HuH-7 (cell line): ENCODE data around the gene COBLL1.
"Not testable (repeated sequence)": the region's sequence is repeated elsewhere in the genome, so short reads cannot be mapped to it uniquely, and the experiment has no call there.

Source experiments
- DNase-seq: peaks from one replicate; pipeline ENCODE4 v3.0.0; 2011; ENCODE audit warnings: low spot score

The COBLL1 gene, protein sequence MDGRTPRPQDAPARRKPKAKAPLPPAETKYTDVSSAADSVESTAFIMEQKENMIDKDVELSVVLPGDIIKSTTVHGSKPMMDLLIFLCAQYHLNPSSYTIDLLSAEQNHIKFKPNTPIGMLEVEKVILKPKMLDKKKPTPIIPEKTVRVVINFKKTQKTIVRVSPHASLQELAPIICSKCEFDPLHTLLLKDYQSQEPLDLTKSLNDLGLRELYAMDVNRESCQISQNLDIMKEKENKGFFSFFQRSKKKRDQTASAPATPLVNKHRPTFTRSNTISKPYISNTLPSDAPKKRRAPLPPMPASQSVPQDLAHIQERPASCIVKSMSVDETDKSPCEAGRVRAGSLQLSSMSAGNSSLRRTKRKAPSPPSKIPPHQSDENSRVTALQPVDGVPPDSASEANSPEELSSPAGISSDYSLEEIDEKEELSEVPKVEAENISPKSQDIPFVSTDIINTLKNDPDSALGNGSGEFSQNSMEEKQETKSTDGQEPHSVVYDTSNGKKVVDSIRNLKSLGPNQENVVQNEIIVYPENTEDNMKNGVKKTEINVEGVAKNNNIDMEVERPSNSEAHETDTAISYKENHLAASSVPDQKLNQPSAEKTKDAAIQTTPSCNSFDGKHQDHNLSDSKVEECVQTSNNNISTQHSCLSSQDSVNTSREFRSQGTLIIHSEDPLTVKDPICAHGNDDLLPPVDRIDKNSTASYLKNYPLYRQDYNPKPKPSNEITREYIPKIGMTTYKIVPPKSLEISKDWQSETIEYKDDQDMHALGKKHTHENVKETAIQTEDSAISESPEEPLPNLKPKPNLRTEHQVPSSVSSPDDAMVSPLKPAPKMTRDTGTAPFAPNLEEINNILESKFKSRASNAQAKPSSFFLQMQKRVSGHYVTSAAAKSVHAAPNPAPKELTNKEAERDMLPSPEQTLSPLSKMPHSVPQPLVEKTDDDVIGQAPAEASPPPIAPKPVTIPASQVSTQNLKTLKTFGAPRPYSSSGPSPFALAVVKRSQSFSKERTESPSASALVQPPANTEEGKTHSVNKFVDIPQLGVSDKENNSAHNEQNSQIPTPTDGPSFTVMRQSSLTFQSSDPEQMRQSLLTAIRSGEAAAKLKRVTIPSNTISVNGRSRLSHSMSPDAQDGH

DNA sequence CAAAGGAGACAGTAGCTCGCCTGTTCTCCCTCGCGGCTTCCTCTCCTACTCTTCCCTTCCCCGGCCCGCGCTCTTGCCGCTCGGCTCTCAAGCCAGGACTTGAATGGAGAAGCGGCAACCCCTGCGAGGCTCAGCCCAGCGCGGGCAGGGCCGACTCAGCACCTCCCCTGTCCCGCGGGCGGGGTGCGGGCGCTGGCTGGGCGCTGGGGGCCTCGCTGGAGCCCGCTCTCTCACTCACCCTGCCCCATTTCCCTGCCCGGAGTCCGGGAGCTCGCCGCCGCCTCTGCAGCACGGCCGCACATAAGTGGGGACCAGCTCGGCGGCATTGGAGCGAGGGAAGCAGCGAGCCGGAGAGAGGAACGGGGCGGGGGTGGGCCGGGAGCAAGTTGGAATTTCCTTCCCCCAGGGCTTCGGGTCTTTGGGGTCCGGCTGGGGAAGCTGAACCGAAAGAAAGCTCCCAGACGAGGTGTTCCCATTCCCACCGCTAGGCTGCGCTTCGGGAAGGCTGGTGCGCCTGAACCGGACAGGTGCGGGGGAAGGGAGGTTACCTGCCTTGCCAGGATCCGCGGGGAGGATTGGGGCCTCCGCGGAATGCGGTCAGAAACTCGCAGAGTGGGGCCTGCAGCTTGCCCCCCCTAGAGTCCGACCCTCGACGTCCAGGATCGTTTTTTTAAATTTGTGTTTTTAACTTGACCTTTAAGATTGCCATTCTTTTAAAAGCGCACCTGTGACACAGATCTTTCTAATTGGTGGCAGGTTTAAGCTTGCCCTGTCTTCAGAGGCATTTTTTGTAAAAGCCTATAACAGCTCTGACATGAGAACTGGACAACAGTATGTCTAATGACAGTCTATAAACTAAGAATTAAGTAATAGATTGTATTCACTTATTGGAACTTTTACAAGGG is at the start of gene COBLL1:
Gene COBLL1 (minus strand): TSS at position 105 of the 905 bp plus-strand sequence. CDS start 627 bp downstream, outside the sequence.
- DNase-seq, result peak; percentile 87

DNA sequence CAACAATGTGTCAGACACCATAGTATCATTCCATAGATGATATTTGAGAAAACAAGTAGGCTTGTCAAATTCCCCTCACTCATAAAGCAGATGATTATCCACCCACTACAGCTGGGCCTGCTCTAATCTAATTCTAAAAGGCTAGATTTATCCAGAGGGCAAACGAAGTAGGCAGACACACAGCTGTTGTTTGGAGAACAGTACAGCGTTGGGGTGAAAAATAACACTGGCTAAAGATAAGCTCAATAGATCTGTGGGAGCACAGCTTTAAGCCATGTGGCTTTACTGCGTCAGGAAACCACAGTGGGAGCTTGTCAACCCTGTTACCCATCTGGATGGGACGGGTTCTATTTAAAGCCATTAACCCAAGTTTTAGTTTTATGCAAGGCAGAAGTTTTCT is 48.9 kb upstream of the COBLL1 start:
- DNase-seq, result no peak

DNA sequence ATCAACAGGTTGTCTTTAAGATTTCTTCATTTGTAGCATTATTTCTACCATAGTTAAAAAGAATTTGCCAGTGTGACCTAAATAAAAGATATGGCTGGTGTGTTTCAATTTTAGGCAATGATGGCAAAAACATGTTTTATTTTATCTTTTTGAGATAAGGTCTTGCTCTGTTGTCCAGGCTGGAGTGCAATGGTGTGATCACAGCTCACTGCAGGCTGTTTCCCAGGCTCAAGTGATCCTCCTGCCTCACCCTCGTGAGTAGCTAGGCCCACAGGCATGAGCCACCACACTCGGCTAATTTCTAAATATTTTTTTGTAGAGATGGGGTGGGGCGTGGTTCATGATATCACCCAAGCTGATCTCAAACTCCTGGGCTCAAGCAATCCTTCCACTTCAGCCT is 47.0 kb upstream of the COBLL1 start:
- DNase-seq, result no peak

DNA sequence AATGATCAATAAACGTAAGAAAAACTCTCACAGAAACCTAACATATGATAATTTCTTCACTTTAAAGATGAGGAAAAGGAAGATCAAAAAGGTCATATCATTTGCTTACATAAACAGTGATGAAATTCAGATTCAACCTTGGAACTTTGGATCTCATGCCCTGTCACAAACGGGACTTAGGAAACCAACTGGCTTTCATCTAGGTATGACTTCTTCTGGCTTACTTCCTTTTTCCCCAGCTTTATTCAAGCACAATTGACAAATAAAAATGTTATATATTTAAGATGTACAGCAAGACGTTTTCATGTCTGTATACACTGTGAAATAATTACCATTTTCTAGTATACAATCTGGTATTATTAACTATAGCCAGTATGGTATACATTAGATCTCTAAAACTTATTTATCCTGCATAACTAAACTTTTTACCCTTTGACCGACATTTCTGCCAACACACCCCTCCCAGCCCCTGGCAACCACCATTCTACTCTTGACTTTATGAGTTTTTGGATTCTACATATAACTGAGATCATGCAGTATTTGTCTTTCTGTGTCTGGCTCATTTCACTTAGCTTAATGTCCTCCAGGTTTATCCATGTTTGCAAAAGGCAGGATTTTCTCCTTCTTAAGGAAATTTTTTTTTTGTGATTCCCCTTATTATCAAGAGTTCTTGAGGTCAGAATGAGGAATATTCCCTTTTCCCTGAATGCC is 46.0 kb upstream of the COBLL1 start:
- DNase-seq, result peak; percentile 46

DNA sequence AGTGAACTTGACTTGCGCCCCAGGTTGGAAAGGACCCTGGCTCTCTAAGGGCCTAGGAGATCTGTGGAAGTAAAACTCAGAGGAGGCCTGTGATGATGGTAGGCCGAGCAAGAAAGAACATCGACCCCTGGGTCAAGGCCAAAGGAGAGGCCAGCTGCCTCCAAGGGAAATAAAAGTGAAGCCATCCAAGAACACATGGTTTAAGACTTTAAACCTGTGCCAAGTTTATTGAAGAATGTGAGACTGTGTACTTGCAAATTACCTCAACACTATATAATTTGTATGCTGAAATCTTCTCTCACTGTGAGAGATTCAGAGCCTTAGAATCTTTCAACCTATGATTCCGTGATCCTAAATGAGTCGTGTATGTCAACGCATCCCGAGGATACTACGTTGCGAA is 40.7 kb upstream of the COBLL1 start:
- no peak for DNase-seq

DNA sequence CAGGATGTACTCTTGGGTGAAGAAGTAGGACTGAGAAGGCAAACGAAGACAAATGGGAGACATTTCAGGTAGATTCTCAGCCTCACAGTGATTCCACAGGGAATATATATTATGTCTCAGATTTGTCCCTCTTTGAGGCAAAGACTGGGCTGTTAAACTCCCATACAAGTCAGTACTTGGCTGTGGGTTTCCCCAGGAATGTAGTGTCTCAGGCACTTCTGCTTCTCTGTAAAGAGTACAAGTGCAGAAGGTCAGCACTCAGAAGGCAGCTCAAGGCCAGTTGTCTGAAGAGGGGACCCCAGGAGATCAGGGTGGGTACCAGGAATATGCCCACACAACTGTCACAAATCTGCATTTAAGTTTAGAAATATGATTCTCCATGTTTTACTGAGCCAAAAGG is 39.9 kb upstream of the COBLL1 start:
- DNase-seq, result no peak

DNA sequence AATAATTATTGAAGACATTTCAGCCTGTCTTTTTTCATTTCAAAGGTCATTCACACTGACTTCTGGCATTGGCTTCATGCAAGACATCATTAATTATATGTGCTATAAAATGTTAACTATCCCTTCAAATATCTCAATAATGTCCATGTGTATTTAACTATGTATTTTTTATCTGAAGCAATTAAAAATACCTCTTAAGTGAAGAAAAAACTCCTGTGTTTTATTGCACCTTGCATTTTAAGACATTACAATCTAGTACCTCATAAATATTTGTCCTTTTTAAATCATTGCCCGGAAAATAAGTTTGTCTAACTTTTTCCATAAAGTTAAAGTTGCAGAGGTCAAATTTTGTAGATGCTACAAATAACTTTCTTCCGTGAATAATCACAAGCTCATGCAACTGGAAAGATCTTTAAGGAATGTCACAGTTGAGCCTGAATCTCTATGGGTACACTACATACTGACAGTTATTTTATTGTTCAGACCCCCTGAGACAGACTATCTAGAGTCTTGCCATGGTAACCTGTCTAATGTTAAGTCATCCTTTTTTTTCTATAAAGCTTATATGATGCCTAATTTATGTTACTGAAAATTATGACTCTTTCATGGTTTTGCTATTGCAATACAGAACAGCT is 38.4 kb upstream of the COBLL1 start:
- DNase-seq, result no peak

DNA sequence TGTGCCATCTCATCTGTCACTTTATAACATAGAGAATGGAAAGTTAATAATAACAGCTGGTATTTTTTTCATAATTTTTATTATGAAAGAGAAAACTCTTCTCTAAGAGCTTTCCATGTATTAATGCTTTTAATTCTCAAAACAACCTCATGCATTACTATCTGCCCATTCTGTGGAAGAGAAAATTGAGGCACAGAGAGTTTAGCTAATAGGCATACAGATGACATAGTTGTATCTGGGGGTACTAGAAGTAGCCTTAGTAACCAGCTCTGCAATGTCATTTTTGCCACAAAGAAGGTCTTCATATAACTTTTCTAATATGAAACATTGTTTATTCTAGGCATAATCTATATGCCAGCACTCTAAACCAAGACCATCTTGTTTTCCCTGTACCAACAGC is 36.3 kb upstream of the COBLL1 start:
- no peak for DNase-seq

DNA sequence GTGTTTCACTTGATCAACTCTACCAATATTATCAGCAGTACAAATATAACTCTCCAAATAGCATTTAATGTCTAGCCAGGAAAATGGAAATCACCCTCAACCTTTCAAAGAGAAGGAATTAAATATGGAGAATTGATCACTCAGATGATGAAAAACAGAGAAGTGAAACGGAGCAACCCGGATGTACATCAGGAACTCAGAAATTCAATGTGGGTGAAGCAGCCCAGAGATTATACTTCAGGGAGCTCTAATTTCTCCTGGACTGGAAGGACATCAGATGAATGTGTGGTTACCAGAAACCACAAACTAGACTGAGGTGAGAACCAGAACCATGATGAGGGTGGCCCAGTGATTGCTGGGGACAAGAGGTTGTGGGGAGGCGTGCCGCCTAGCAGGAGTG is 35.5 kb upstream of the COBLL1 start:
- no peak for DNase-seq

DNA sequence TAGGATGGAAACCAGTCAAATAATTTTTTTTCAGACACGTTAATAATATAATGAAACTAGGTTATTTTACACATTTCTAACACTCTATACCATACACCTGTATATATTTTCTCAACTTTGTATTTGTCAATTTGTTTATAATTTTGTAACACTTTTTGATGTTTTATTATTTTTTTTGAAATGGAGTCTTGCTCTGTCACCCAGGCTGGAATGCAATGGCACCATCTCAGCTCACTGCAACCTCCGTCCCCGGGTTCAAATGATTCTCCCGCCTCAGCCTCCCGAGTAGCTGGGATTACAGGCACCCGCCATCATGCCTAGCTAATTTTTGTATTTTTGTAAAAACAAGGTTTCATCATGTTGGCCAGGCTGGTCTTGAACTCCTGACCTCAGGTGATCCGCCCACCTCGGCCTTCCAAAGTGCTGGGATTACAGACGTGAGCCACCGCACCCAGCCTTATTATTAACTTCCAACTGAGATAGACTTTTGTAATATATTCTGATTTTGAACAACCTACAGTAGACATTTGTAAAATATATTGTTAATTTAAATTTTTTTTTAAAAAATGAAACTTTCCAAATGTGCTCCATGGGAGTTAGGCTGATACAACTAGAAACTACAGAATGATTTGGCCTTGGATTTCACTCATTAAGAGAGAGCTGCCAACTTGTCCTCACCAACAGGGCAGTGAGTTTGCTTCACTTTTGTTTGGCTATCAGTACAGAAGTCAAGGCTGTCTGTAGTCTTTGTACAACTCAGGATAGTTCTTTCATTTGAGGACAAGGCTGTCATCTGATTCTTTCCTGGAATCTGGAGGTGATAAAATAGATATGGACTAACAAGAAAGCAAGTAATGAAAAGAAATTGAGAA is 33.9 kb upstream of the COBLL1 start:
- no peak for DNase-seq

DNA sequence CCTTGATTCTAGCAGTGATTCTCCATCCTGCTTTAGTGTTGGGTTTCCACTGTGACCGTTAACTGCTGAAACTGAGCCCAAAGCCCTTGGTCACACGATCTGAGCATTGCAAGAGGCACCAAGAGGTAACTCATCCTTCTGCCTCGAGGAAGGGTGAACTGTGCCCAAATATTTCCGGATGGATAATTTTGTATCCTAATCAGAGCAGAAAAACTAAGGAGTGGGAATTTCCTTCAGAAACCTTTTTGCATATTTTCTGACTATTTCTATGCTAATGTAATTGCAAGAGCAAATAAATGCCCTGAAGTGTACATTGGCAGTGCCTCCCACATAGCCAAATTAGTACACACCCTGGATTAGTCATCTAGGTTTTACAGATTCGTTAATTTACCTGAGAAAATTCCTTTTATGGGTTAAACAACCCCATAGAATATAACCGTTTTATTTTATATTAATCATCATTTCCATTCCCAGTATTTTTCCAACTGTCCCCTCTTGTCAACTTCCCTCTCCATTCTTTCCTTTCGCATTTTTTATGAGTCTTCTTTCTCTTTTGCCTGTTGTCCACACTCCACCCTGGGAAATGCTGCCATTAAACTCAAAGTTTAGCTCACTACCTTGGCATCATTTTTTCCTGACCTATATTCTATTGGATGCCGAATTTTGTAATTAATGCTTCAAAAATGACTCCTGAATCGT is 31.7 kb upstream of the COBLL1 start:
- no peak for DNase-seq

DNA sequence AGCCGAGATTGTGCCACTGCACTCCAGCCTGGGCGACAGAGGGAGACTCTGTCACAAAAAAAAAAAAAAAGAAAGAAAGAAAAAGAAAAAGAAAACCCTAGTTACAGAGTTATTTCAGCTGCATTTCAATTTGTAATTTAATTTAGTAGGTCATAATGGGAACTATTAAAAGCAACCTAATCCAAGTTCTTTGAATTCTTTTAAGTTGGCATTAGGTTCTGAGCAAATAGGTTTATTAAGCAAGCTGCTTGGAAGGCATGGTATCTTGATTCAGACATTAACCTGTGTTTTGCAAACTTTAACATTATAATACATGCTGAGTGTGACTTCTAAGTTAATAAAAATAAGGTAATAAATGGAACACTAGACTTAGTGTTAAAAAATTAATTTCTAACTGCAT is 29.8 kb upstream of the COBLL1 start:
- no peak for DNase-seq

DNA sequence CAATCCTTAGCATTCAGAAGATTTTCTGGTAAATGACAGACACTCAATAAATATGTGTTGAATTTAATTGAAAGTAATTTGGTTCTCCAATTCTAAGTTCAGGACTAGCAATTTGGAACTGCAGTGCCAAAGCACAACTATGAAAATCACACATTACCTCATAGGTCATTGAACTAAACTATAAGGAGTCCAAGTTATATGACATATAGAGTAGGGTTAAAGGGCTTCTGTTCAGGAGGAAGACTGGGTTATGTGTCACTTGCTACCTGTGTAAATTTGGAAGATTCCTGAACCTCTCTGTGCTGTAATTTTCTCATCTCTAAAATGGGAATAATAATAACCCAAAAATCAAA is 27.8 kb upstream of the COBLL1 start:
- no peak for DNase-seq

DNA sequence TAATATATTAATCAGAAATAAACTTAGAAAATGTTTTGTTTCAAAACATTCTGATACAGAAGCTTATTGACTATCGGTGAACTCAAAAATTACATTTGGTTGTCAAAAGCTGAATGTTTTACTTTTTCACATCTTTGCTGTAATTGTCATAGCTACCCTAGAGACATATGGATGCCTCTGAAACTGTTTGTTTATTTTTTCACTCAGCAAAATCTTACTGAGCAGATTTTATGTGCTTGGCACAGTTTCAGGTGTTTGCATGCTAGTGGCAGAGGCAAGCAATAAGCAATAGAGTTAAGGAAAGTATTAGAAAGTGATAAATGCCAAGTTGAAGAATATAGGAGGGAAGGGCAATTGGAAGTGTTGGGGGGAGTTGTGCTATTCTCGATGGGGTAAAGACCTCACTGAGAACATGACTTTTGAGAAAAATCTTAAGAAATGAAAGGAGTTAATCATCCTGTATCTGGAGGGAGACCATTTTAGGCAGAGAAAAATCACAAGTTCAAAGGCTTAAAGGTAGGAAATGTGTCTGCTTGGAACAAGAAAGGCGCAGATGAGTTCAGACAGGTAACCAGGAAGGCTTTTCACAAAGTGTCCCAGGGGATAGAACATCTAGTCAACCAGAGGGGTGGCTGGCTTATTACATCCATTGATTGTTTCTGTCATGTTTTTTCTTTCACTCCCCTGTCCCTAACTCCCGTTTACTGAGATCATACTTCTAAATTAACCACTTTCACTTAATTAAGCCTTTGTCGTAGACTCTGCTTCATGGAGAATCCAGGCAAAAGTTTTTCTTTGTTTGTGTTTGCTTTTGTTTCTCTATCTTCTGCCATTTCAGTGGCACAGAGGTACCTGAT is 27.2 kb upstream of the COBLL1 start:
- no peak for DNase-seq

DNA sequence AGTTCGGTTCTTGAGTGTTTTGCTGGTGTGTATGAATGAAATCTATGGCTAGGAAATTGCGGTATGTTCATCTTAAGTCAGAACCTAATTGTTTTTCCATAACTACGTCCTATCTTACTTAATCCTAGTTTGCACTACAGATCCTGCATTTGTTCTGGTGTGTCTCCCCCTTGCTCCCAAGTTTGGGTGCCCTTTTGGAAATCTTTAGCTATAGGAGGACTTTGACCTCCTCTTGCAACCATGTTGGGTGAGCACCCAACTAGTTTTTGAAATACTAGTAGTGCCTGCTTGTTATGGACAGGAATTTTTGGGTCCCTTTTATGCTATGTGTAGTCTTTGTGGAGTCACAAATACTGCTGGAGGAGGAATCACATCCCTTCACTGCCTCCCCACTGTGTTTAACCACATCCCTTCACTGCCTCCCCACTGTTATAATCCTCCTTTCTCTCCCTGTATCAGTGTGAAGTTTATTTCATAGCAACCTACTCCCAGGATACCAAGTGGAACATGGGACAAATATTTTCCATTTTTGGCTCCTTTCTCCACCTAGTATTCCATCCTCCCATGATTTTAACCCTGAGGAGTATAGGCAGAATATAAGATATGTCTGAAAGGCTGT is 26.3 kb upstream of the COBLL1 start:
- no peak for DNase-seq

DNA sequence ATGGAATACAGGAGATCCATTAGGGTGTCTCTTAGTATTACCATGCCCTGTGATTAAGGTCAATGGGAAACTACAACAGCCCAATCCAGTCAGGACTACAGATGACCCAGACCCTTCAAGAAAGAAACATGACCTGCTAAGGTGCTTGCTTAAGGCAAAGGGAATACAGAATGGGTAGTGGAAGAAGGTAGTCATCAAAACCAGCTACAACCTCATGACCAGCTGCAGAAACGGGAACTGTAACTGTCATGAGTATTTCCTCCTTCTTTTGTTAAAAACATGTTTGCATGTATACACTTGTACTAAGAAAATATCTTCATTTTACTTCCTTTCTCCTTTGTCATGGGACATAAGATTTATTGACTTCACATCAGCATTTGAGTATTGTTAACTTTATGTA is 24.8 kb upstream of the COBLL1 start:
- DNase-seq, result not testable (repeated sequence)

DNA sequence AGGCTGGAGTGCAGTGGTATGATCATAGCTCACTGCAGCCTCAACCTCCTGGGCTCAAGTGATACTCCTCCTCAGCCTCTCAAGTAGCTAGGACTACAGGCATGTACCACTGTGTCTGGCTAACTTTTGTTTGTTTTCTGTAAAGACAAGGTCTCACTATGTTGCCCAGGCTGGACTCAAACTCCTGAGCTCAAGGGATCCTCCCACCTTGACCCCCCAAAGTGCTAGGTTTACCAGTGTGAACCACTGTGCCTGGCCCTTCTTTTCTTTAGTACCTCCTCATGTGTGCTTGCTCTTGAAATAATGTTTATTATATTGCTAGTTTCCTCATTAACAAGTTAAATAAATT is 19.0 kb upstream of the COBLL1 start:
- DNase-seq, result no peak
